Stimulated activated CD8-positive, alpha-beta memory T cell treated with anti-CD3 and anti-CD28 coated beads, Interleukin-4, amount 100 ng/mL, for 48 hours (primary cell): ENCODE data around the gene DYRK1A.
"Not testable (repeated sequence)": the region's sequence is repeated elsewhere in the genome, so short reads cannot be mapped to it uniquely, and the experiment has no call there.

Source experiments
- DNase-seq: peaks from one replicate; pipeline ENCODE4 v3.0.0-alpha.2; 2020

DYRK1A gene

GRCh38 chr21:37489553-37489952 lies 123.0 kb downstream of the DYRK1A start:
- no peak for DNase-seq

GRCh38 chr21:37490084-37490483 lies 123.5 kb downstream of the DYRK1A start:
- no peak for DNase-seq

- no peak for DNase-seq
Observed at GRCh38 chr21:37496972-37497371, 130.4 kb downstream of the DYRK1A start.

- no peak for DNase-seq
Observed at GRCh38 chr21:37498664-37499063, 132.1 kb downstream of the DYRK1A start.

GRCh38 chr21:37502947-37503346 lies 136.4 kb downstream of the DYRK1A start:
- DNase-seq: no peak

GRCh38 chr21:37503848-37504467 lies 137.4 kb downstream of the DYRK1A start:
- no peak for DNase-seq

- no peak for DNase-seq
Observed at GRCh38 chr21:37505963-37506362, 139.4 kb downstream of the DYRK1A start.

- no peak for DNase-seq
Observed at GRCh38 chr21:37507716-37508115, 141.1 kb downstream of the DYRK1A start.

GRCh38 chr21:37508341-37508740 lies 141.8 kb downstream of the DYRK1A start:
- no peak for DNase-seq

- no peak for DNase-seq
Observed at GRCh38 chr21:37509802-37510393, 143.3 kb downstream of the DYRK1A start.

- no peak for DNase-seq
Observed at GRCh38 chr21:37511848-37512247, 145.3 kb downstream of the DYRK1A start.

- DNase-seq: no peak
Observed at GRCh38 chr21:37513383-37513782, 146.8 kb downstream of the DYRK1A start.

- no peak for DNase-seq
Observed at GRCh38 chr21:37514038-37514667, 147.6 kb downstream of the DYRK1A start.

GRCh38 chr21:37516998-37517397 lies 150.4 kb downstream of the DYRK1A start:
- no peak for DNase-seq

GRCh38 chr21:37520801-37521200 lies 154.2 kb downstream of the DYRK1A start:
- no peak for DNase-seq

GRCh38 chr21:37521658-37522057 lies 155.1 kb downstream of the DYRK1A start:
- DNase-seq: no peak

GRCh38 chr21:37522641-37523295 lies 156.2 kb downstream of the DYRK1A start:
- no peak for DNase-seq

GRCh38 chr21:37524944-37525343 lies 158.4 kb downstream of the DYRK1A start:
- not testable (repeated sequence) for DNase-seq

GRCh38 chr21:37525810-37526209 lies 159.2 kb downstream of the DYRK1A start:
- no peak for DNase-seq

- no peak for DNase-seq
Observed at GRCh38 chr21:37527103-37527502, 160.5 kb downstream of the DYRK1A start.

- no peak for DNase-seq
Observed at GRCh38 chr21:37527716-37528115, 161.1 kb downstream of the DYRK1A start.

- no peak for DNase-seq
Observed at GRCh38 chr21:37528150-37528937, 161.8 kb downstream of the DYRK1A start.

- DNase-seq: no peak
Observed at GRCh38 chr21:37529649-37530048, 163.1 kb downstream of the DYRK1A start.
